Pancreas (tissue), 10 donors: ENCODE results near the gene SLC27A5. TPM values are rescaled to one million over a fixed set of nuclear protein-coding genes. Genes with fewer than 3 reads are reported as not detected.

ENCODE experiments used
- ATAC-seq, 4 donors: fragments of 200-7000 bp; cut with Tn5 transposase; one replicate each; pipeline versions ENCODE4 v1.8.0 to v1.9.1; 2020; ENCODE audit warnings: mild to moderate bottlenecking in 4 of 4, moderate library complexity in 4 of 4
- DNase-seq, 6 donors: peaks; one replicate each; pipeline ENCODE4 v3.0.0-alpha.2; 2020
- FAIRE-seq: peaks from 2 replicates; lab custom pipeline; 2012; peaks lifted over from hg19 to GRCh38; lab: Jason Lieb, UNC
- H3K27ac ChIP-seq, 4 donors: fragments of 200-600 bp; sonication (generic); 1 replicate in 3 of 4; 2 replicates in 1 of 4; pipeline versions ENCODE4 v1.5.0 to v1.8.0; 2020
- H3K27me3 ChIP-seq, 4 donors: fragments of 200-600 bp; one replicate each; pipeline ENCODE4 v1.8.0; 2021
- H3K36me3 ChIP-seq, 3 donors: fragments of 200-600 bp; sonication (generic) in 1 of 3; one replicate each; pipeline versions ENCODE4 v1.5.0 to v1.8.0; 2020 to 2021
- H3K4me1 ChIP-seq, 3 donors: fragments of 200-600 bp; one replicate each; pipeline ENCODE4 v1.8.0; 2021
- H3K4me3 ChIP-seq, 4 donors: fragments of 200-600 bp; sonication (generic) in 2 of 4; one replicate each; pipeline versions ENCODE4 v1.5.0 to v1.8.0; 2020 to 2021
- H3K9me3 ChIP-seq, 4 donors: fragments of 200-600 bp; one replicate each; pipeline ENCODE4 v1.8.0; 2021
- WGBS, 2 donors: extraction: QIAGEN DNeasy Blood & Tissue Kit; methylation state at CpG; one replicate each; pipeline ENCODE4 v1.1.7; 2013; 5-methylcytosine and 5-hydroxymethylcytosine counted together
- intact Hi-C, 3 donors: fragments of 100-400 bp; cut with DNase I; formaldehyde crosslinking; loops; one replicate each; pipeline versions ENCODE4 v1.11.1 to v1.14.2; 2022
- polyA plus RNA-seq, 2 donors: library from polyadenylated mRNA; stranded (reverse); fragments of 200-250 nt; gene quantifications; one replicate each; pipeline ENCODE4 v1.2.3, GENCODE V29; 2013
- total RNA-seq, 6 donors: library from RNA; stranded (reverse); fragmentation: NEBNext Ultra II Directional in 4 of 6; extraction: Animal tissue kit (Norgen Biotek cat#: 25700) in 4 of 6; gene quantifications; one replicate each; pipeline versions ENCODE4 v1.2.1 to v1.2.4, GENCODE V29; 2021 to 2023
- TF ChIP-seq, protein P1 (sequence below), 4 donors: fragments of 200-600 bp; sonication (generic) in 3 of 4; IDR thresholded peaks; one replicate each; pipeline versions ENCODE4 v1.5.0 to v1.8.0; 2021; ENCODE audit warnings: antibody characterized with exemption in 4 of 4
- donor health status: healthy with polysubstance abuse.
- donor health status: DM: no; HTN: no; CAD: no; lungs with moderate emphysema.
- donor health status: DM: no; HTN: no; CAD: no.
- donor health status: control.
- donor health status: control.
- donor health status: Bipolar disorder and iron deficiency.
- donor health status: DM: yes; HTN: yes; CAD: no.
- donor health status: DM: no; HTN: no; CAD: no.
- donor health status: DM: no; HTN: no; CAD: no.
- donor health status: DM: yes; HTN: yes; CAD: no.

Gene SLC27A5
- total and polyA plus RNA-seq, 8 donors, result 3.0 to 15.6 (median 6.1) TPM

- intact Hi-C loops, result no loop called here
- Histone ChIP-seq H3K4me3 (peak overlapping the region; percentile 55 to 94 (median 84)), H3K9me3 (no peaks in the 10 kb centered on the region), H3K4me1 (peaks cover 6 to 14% (median 13%) of the 10 kb centered on the region in 3 donors), H3K27me3 (no peaks in the 10 kb centered on the region), H3K36me3 (peaks cover 0 to 8% (median 0%) of the 10 kb centered on the region in 3 donors), H3K27ac (peak overlapping the region; percentile 86 to 93 (median 90))
- ATAC-seq (peak; percentile 49 to 73 (median 64)), DNase-seq (peak in 5 of 6 donors; percentile 53 to 76 (median 58)), FAIRE-seq (no peak)
- TF ChIP-seq, protein P1, sequence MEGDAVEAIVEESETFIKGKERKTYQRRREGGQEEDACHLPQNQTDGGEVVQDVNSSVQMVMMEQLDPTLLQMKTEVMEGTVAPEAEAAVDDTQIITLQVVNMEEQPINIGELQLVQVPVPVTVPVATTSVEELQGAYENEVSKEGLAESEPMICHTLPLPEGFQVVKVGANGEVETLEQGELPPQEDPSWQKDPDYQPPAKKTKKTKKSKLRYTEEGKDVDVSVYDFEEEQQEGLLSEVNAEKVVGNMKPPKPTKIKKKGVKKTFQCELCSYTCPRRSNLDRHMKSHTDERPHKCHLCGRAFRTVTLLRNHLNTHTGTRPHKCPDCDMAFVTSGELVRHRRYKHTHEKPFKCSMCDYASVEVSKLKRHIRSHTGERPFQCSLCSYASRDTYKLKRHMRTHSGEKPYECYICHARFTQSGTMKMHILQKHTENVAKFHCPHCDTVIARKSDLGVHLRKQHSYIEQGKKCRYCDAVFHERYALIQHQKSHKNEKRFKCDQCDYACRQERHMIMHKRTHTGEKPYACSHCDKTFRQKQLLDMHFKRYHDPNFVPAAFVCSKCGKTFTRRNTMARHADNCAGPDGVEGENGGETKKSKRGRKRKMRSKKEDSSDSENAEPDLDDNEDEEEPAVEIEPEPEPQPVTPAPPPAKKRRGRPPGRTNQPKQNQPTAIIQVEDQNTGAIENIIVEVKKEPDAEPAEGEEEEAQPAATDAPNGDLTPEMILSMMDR (IDR thresholded peaks at IDR 0.05), result peak in 3 of 4 donors; percentile 29 to 35 (median 32)
- WGBS, 2 donors, result 0% methylated on average over 14 of the region's 14 CpGs
Measured at GRCh38 chr19:58519087-58519354, 7.2 kb upstream of the SLC27A5 start.

DNA sequence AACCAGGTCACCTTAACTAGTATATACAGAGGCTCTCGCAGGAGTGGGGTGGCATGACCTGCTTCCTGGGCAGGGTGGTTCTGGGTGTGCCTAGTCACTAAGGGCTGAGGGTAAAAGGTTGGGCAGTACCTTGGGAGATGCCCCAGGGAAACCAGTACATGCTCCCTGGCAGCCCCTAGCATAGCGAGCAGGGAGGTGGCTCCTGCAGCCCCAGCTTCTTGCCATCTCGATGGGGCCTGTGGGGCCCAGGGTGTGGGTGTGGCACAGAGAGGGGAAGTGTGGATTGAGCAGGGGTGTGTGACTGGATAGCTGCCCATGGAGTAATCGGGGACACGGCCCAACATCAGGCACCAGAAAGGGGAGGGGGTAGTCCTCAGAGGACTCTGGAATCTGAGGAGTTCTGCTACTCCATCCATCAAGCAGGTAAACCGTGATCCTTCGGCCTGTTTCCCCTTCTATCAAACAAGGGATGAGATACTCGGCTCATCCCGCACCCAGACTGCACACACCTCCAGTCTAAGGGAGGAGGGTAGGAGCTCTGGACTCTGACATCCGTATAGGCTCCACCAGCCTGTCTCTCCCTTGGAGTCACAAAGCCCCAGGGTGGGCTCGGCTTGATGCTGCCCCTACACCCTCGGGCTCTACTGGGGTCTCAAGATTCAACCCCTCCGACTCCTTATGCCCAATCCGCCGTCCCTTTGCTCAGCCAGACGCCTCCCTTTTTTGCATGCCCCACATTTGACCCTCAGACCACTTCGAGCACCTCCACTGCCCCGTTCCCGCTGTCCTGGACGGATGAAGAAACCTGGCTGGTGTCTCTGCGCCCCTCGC is 6.7 kb upstream of the SLC27A5 start:
- WGBS, 2 donors, result 7 to 8% methylated on average over 22 of the region's 22 CpGs
- ATAC-seq, result no peak
- Histone ChIP-seq H3K27ac (peak overlapping the region; percentile 86 to 93 (median 90)), H3K27me3 (no peaks in the 10 kb centered on the region), H3K4me1 (peaks cover 6 to 14% (median 13%) of the 10 kb centered on the region in 3 donors), H3K9me3 (no peaks in the 10 kb centered on the region), H3K4me3 (peak overlapping the region; percentile 55 to 94 (median 84)), H3K36me3 (peaks cover 0 to 8% (median 0%) of the 10 kb centered on the region in 3 donors)
- FAIRE-seq, result no peak
- peak in 3 of 6 donors; percentile 10 to 67 (median 27) for DNase-seq
- intact Hi-C loops, result no loop called here
- TF ChIP-seq, protein P1 (IDR thresholded peaks at IDR 0.05), result peak in 1 of 4 donors; percentile 16

GRCh38 chr19:58516964-58517833 is 5.4 kb upstream of the SLC27A5 start:
- DNase-seq, result peak in 4 of 6 donors; percentile 7 to 77 (median 39)
- intact Hi-C loops, result no loop called here
- Histone ChIP-seq H3K36me3 (peaks cover 0 to 8% (median 0%) of the 10 kb centered on the region in 3 donors), H3K27me3 (no peaks in the 10 kb centered on the region), H3K4me1 (peaks cover 8 to 14% (median 13%) of the 10 kb centered on the region in 3 donors), H3K9me3 (no peaks in the 10 kb centered on the region), H3K27ac (no peak overlapping the region), H3K4me3 (no peak overlapping the region)
- FAIRE-seq, result no peak
- 89% methylated on average over 59 to 65 of the region's 65 CpGs for WGBS, 2 donors
- ATAC-seq, result no peak
- TF ChIP-seq, protein P1 (IDR thresholded peaks at IDR 0.05), result no peak

- H3K9me3 ChIP-seq, result no peaks in the 10 kb centered on the region
- intact Hi-C loops, result no loop called here
- peak in 3 of 6 donors; percentile 6 to 74 (median 42) for DNase-seq
- peaks cover 0 to 8% (median 0%) of the 10 kb centered on the region in 3 donors for H3K36me3 ChIP-seq
- no peak overlapping the region for H3K27ac ChIP-seq
- no peak overlapping the region for H3K4me3 ChIP-seq
- peaks cover 13 to 14% (median 13%) of the 10 kb centered on the region in 3 donors for H3K4me1 ChIP-seq
- WGBS, 2 donors, result 83 to 89% methylated on average over 25 of the region's 25 CpGs
- no peaks in the 10 kb centered on the region for H3K27me3 ChIP-seq
- FAIRE-seq, result no peak
- TF ChIP-seq, protein P1 (IDR thresholded peaks at IDR 0.05), result no peak
- ATAC-seq, result no peak
Measured at GRCh38 chr19:58516246-58516836, 4.5 kb upstream of the SLC27A5 start.
